Uterus (tissue), 2 donors: ENCODE data around the gene JOSD1.

Source experiments
- CTCF ChIP-seq, 4 experiments: fragments of 200-600 bp in 2 of 4; fragments of 450-650 bp in 2 of 4; sonication (generic) in 2 of 4; IDR thresholded peaks; one replicate each; pipeline ENCODE4 v1.5.1; 2016 to 2019; ENCODE audit warnings: antibody characterized with exemption in 4 of 4, mild to moderate bottlenecking in 2 of 4, moderate library complexity in 1 of 4
- POLR2A ChIP-seq, 2 donors: fragments of 450-650 bp; IDR thresholded peaks; one replicate each; pipeline ENCODE4 v1.6.1; 2016; ENCODE audit warnings: antibody characterized with exemption in 2 of 2, mild to moderate bottlenecking in 1 of 2, moderate library complexity in 1 of 2

GRCh38 chr22:38696606-38697424 lies 3.9 kb downstream of the JOSD1 start:
- TF ChIP-seq POLR2A (IDR thresholded peaks at IDR 0.05) (no peak), CTCF (IDR thresholded peaks at IDR 0.05) (no peak)
